ENCODE measurements around the gene TBX15.

The TBX15 gene

DNA sequence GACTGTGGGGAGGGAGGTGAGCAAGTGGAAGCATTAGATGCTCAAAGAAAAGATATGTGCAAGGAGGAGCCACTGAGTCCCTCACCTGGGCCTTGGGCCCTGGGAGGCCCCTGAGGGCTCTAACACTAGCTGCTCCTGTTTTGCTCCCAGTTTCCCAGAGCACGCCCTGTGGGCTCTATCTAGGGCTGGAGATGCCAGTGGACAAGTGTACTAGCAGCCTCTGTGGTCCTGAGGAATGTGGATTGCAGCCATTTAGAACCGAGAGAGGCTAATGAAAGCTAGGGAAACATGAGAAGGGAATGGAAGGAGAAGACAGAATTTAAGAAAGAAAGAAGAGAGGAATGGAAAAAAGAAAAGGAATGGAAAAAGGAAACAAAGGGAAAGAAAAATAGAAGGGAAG is 10.0 kb upstream of the TBX15 start:
- DNase-seq: no peak
- Histone ChIP-seq H3K36me3 (ENCODE audit: insufficient read depth, low read length) (no peaks in the 10 kb centered on the region), H4K20me1 (ENCODE audit: insufficient read depth, low read length) (no peaks in the 10 kb centered on the region), H3K4me1 (ENCODE audit: insufficient read depth, low read length) (no peaks in the 10 kb centered on the region), H3K79me2 (ENCODE audit: insufficient read depth, low read length) (no peaks in the 10 kb centered on the region), H3K4me2 (ENCODE audit: insufficient read depth, low read length) (no peak overlapping the region), H3K27me3 (ENCODE audit: insufficient read depth, low read length, poor library complexity) (no peaks in the 10 kb centered on the region), H3K9ac (ENCODE audit: low read depth, low read length) (no peak overlapping the region), H3K27ac (ENCODE audit: low read length) (no peak overlapping the region), H2AFZ (ENCODE audit: low read depth, low read length) (no peak overlapping the region), H3K9me3 (ENCODE audit: insufficient read depth, low read length, severe bottlenecking) (no peaks in the 10 kb centered on the region), H3K4me3 (ENCODE audit: low read depth in 1 of 2, low read length in 2 of 2) (no peak overlapping the region)
- no peak for ATAC-seq (ENCODE audit: insufficient read depth, low read depth)
- TF ChIP-seq EZH2 (IDR thresholded peaks at IDR 0.05; ENCODE audit: borderline replicate concordance, low read depth, low read length, severe bottlenecking): no peak
- TF ChIP-seq, protein P1, sequence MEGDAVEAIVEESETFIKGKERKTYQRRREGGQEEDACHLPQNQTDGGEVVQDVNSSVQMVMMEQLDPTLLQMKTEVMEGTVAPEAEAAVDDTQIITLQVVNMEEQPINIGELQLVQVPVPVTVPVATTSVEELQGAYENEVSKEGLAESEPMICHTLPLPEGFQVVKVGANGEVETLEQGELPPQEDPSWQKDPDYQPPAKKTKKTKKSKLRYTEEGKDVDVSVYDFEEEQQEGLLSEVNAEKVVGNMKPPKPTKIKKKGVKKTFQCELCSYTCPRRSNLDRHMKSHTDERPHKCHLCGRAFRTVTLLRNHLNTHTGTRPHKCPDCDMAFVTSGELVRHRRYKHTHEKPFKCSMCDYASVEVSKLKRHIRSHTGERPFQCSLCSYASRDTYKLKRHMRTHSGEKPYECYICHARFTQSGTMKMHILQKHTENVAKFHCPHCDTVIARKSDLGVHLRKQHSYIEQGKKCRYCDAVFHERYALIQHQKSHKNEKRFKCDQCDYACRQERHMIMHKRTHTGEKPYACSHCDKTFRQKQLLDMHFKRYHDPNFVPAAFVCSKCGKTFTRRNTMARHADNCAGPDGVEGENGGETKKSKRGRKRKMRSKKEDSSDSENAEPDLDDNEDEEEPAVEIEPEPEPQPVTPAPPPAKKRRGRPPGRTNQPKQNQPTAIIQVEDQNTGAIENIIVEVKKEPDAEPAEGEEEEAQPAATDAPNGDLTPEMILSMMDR (IDR thresholded peaks at IDR 0.05; ENCODE audit: borderline replicate concordance, extremely low read depth, low read length, poor library complexity, severe bottlenecking): no peak

DNA sequence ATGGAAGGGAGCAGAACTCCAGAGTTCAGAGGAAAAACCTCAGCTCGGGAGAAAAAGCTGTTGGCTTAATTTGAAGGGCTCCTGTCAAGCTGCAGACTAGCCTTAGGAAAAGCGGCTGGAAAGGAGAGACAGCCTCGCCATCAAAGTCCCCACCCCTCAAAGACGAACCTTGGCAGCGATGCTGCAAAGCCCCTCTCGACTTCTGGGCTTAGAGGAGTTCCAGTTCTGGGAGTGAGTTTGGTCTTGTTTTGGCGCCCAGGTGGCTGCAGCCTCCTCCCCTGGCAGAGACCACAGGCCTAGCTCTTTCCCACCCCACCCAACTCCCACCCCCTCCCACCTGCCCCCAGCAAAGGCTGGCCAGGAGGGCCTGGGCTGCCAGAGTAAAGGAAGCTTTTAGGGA is 9.1 kb upstream of the TBX15 start:
- ATAC-seq (ENCODE audit: insufficient read depth, low read depth) (no peak), DNase-seq (no peak)
- Histone ChIP-seq H2AFZ (ENCODE audit: low read depth, low read length) (no peak overlapping the region), H3K9ac (ENCODE audit: low read depth, low read length) (no peak overlapping the region), H4K20me1 (ENCODE audit: insufficient read depth, low read length) (no peaks in the 10 kb centered on the region), H3K79me2 (ENCODE audit: insufficient read depth, low read length) (no peaks in the 10 kb centered on the region), H3K9me3 (ENCODE audit: insufficient read depth, low read length, severe bottlenecking) (no peaks in the 10 kb centered on the region), H3K4me1 (ENCODE audit: insufficient read depth, low read length) (no peaks in the 10 kb centered on the region), H3K4me2 (ENCODE audit: insufficient read depth, low read length) (no peak overlapping the region), H3K27me3 (ENCODE audit: insufficient read depth, low read length, poor library complexity) (no peaks in the 10 kb centered on the region), H3K36me3 (ENCODE audit: insufficient read depth, low read length) (no peaks in the 10 kb centered on the region), H3K27ac (ENCODE audit: low read length) (no peak overlapping the region), H3K4me3 (ENCODE audit: low read depth in 1 of 2, low read length in 2 of 2) (no peak overlapping the region)
- TF ChIP-seq, protein P1 (IDR thresholded peaks at IDR 0.05; ENCODE audit: borderline replicate concordance, extremely low read depth, low read length, poor library complexity, severe bottlenecking): no peak
- no peak for TF ChIP-seq EZH2 (IDR thresholded peaks at IDR 0.05; ENCODE audit: borderline replicate concordance, low read depth, low read length, severe bottlenecking)

DNA sequence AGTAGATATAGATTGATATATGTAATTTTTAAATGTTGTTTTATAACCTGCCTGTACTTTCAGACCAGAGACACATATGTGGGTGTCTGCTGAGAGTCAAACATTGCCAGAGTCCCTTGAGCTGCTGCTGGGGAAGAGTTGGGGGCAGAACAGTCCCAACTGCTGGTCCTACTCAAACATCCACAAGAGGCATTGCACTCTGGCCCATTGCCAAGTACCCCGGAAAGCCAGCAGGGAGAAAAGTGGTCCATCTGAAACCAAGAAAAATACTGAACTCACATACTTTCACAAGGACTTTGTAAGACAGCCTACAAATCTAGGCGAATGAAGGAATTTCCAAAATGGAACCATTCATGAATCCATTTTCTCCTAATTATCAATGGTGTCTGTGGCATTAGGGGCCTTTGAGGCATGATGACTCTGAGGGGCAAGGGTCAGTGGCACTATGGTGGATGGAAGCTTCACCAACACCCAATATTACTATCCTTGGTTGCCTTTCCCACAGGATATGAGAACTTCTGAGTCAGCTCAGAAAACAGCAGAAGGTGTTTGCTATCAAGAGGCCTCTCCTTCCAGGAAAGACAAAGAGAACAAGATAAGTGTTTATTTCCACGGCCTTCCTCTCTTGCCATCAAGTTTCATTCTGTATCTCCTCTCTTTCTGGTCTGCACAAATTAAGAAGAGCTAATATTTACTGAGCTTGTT is 7.3 kb upstream of the TBX15 start:
- H3K27ac ChIP-seq (ENCODE audit: low read length): no peak overlapping the region
- TF ChIP-seq EZH2 (IDR thresholded peaks at IDR 0.05; ENCODE audit: borderline replicate concordance, low read depth, low read length, severe bottlenecking): no peak
- H4K20me1 ChIP-seq (ENCODE audit: insufficient read depth, low read length): no peaks in the 10 kb centered on the region
- no peak overlapping the region for H3K4me2 ChIP-seq (ENCODE audit: insufficient read depth, low read length)
- ATAC-seq (ENCODE audit: insufficient read depth, low read depth): no peak
- H3K36me3 ChIP-seq (ENCODE audit: insufficient read depth, low read length): no peaks in the 10 kb centered on the region
- no peak overlapping the region for H3K4me3 ChIP-seq (ENCODE audit: low read depth in 1 of 2, low read length in 2 of 2)
- H2AFZ ChIP-seq (ENCODE audit: low read depth, low read length): no peak overlapping the region
- no peaks in the 10 kb centered on the region for H3K9me3 ChIP-seq (ENCODE audit: insufficient read depth, low read length, severe bottlenecking)
- peaks cover 5% of the 10 kb centered on the region for H3K27me3 ChIP-seq (ENCODE audit: insufficient read depth, low read length, poor library complexity)
- no peak for DNase-seq
- H3K9ac ChIP-seq (ENCODE audit: low read depth, low read length): no peak overlapping the region
- no peaks in the 10 kb centered on the region for H3K4me1 ChIP-seq (ENCODE audit: insufficient read depth, low read length)
- H3K79me2 ChIP-seq (ENCODE audit: insufficient read depth, low read length): no peaks in the 10 kb centered on the region

DNA sequence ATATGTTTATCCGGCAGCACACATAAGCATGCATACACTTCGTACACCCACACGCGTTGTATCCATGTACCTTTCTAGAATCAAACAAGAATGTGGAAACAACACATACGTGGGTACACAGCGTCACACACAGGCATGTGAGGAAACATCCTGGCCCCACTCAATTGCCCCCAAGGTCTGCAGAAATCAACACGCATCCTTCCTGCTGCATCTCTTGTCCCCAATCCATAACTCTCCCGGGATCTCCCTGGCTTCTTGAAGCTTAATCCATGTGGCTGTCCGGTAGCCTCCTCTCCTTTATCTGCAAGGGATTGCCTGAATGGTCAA is 5.5 kb upstream of the TBX15 start:
- no peak for ATAC-seq (ENCODE audit: insufficient read depth, low read depth)
- no peak for DNase-seq
- peaks cover 8% of the 10 kb centered on the region for H3K27me3 ChIP-seq (ENCODE audit: insufficient read depth, low read length, poor library complexity)
- no peaks in the 10 kb centered on the region for H3K36me3 ChIP-seq (ENCODE audit: insufficient read depth, low read length)
- H3K4me1 ChIP-seq (ENCODE audit: insufficient read depth, low read length): no peaks in the 10 kb centered on the region
- H4K20me1 ChIP-seq (ENCODE audit: insufficient read depth, low read length): no peaks in the 10 kb centered on the region
- H2AFZ ChIP-seq (ENCODE audit: low read depth, low read length): no peak overlapping the region
- H3K9ac ChIP-seq (ENCODE audit: low read depth, low read length): no peak overlapping the region
- no peak overlapping the region for H3K27ac ChIP-seq (ENCODE audit: low read length)
- H3K9me3 ChIP-seq (ENCODE audit: insufficient read depth, low read length, severe bottlenecking): no peaks in the 10 kb centered on the region
- TF ChIP-seq EZH2 (IDR thresholded peaks at IDR 0.05; ENCODE audit: borderline replicate concordance, low read depth, low read length, severe bottlenecking): no peak
- TF ChIP-seq, protein P1 (IDR thresholded peaks at IDR 0.05; ENCODE audit: borderline replicate concordance, extremely low read depth, low read length, poor library complexity, severe bottlenecking): no peak
- no peaks in the 10 kb centered on the region for H3K79me2 ChIP-seq (ENCODE audit: insufficient read depth, low read length)
- no peak overlapping the region for H3K4me2 ChIP-seq (ENCODE audit: insufficient read depth, low read length)
- no peak overlapping the region for H3K4me3 ChIP-seq (ENCODE audit: low read depth in 1 of 2, low read length in 2 of 2)

Data from DND-41 (cell line).